Ovary (tissue), 9 donors: ENCODE results near the gene FKBP1B. TPM values are rescaled to one million over a fixed set of nuclear protein-coding genes. Genes with fewer than 3 reads are reported as not detected.
A peak's percentile ranks its signal among the peaks of the same experiment; 100 is the strongest.
"Not testable (repeated sequence)": the region's sequence is repeated elsewhere in the genome, so short reads cannot be mapped to it uniquely, and the experiment has no call there.

Source experiments
- DNase-seq, 5 donors: peaks; one replicate each; pipeline ENCODE4 v3.0.0-alpha.2; 2019 to 2020
- H3K27ac ChIP-seq, 2 donors: fragments of 200-600 bp; one replicate each; pipeline versions ENCODE4 v1.5.1 to v1.8.0; 2019 to 2022
- H3K27me3 ChIP-seq: fragments of 200-600 bp; one replicate; pipeline ENCODE4 v1.8.0; 2022
- H3K36me3 ChIP-seq: fragments of 200-600 bp; sonication (generic); one replicate; pipeline ENCODE4 v1.5.1; 2019
- H3K4me1 ChIP-seq: one replicate; pipeline ENCODE4 v1.8.1; 2013; ENCODE audit warnings: mild to moderate bottlenecking, moderate library complexity; ENCODE audit not compliant: insufficient read depth
- H3K4me3 ChIP-seq: fragments of 200-600 bp; sonication (generic); one replicate; pipeline ENCODE4 v1.5.1; 2017
- H3K9me3 ChIP-seq, 2 donors: fragments of 200-600 bp in 1 of 2; sonication (generic) in 1 of 2; one replicate each; pipeline versions ENCODE4 v1.5.1 to v1.8.1; 2013 to 2019; ENCODE audit warnings: mild to moderate bottlenecking in 1 of 2, moderate library complexity in 1 of 2
- CTCF ChIP-seq, 3 donors: fragments of 450-650 bp in 2 of 3; fragments of 200-600 bp in 1 of 3; IDR thresholded peaks; one replicate each; pipeline versions ENCODE4 v1.5.1 to v1.8.0; 2016 to 2022; ENCODE audit warnings: antibody characterized with exemption in 3 of 3, mild to moderate bottlenecking in 1 of 3
- EP300 ChIP-seq: sonication (generic); formaldehyde crosslinking; IDR thresholded peaks from one replicate; pipeline ENCODE4 v1.6.1; 2017; ENCODE audit warnings: antibody characterized with exemption
- POLR2A ChIP-seq: fragments of 450-650 bp; IDR thresholded peaks from one replicate; pipeline ENCODE4 v1.6.1; 2017; ENCODE audit warnings: antibody characterized with exemption, mild to moderate bottlenecking, moderate library complexity
- WGBS, 3 donors: extraction: QIAGEN DNeasy Blood & Tissue Kit in 1 of 3; methylation state at CpG; one replicate each; pipeline versions ENCODE4 v1.1.5 to v1.1.7; 2013 to 2017; 5-methylcytosine and 5-hydroxymethylcytosine counted together
- intact Hi-C, 4 donors: fragments of 100-400 bp; cut with DNase I; formaldehyde crosslinking; loops; one replicate each; pipeline versions ENCODE4 v1.11.0 to v1.15.1; 2022 to 2023
- polyA plus RNA-seq, 2 donors: library from polyadenylated mRNA; stranded (reverse); fragments of 200-250 nt in 1 of 2; fragments of 350-450 nt in 1 of 2; fragmentation: Illumina TruSeq in 1 of 2; extraction: RNeasy Lipid Tissue Mini Kit (QIAGEN cat#74804) in 1 of 2; gene quantifications; one replicate each; pipeline ENCODE4 v1.2.3, GENCODE V29; 2013 to 2014
- total RNA-seq, 7 donors: library from RNA; depleted of rRNA in 2 of 7; stranded (reverse); fragments of >200 nt in 2 of 7; fragmentation: NEBNext Ultra II Directional in 3 of 7; extraction: Animal tissue kit (Norgen Biotek cat#: 25700) in 3 of 7; gene quantifications; one replicate each; pipeline versions ENCODE4 v1.1.0 to v1.2.4, GENCODE V29; 2016 to 2023
- donor health status: DM: no; HTN: no; CAD: no; lungs with moderate emphysema.
- donor health status: DM: no; HTN: no; CAD: no.
- donor health status: Bipolar disorder and iron deficiency.
- donor health status: DM: yes; HTN: yes; CAD: no.
- donor health status: DM: no; HTN: no; CAD: no.
- donor health status: DM: yes; HTN: yes; CAD: no.

The FKBP1B gene
- total and polyA plus RNA-seq, 9 donors, result 3.9 to 11.0 (median 5.7) TPM

GRCh38 chr2:24038786-24039499 is 10.6 kb upstream of the FKBP1B start:
- H3K4me1 ChIP-seq, result no peaks in the 10 kb centered on the region

GRCh38 chr2:24040511-24040910 is 9.0 kb upstream of the FKBP1B start:
- Histone ChIP-seq H3K27ac (no peak overlapping the region), H3K4me3 (no peak overlapping the region), H3K4me1 (no peaks in the 10 kb centered on the region), H3K36me3 (no peaks in the 10 kb centered on the region), H3K27me3 (no peaks in the 10 kb centered on the region), H3K9me3 (no peaks in the 10 kb centered on the region)
- DNase-seq, result no peak
- WGBS, 3 donors, result 86 to 97% (median 94%) methylated on average over 4 of the region's 4 CpGs
- intact Hi-C loops, result no loop called here
- TF ChIP-seq CTCF (IDR thresholded peaks at IDR 0.05) (no peak), EP300 (no peak), POLR2A (no peak)

More at GRCh38 chr2:24038786-24039499, 10.6 kb upstream of the FKBP1B start:
- WGBS, 3 donors, result 90 to 96% (median 92%) methylated on average over 9 of the region's 9 CpGs
- H3K4me3 ChIP-seq, result no peak overlapping the region
- H3K36me3 ChIP-seq, result no peaks in the 10 kb centered on the region
- intact Hi-C loops, result no loop called here
- TF ChIP-seq POLR2A (no peak), CTCF (IDR thresholded peaks at IDR 0.05) (no peak), EP300 (no peak)
- DNase-seq, result no peak
- no peaks in the 10 kb centered on the region for H3K27me3 ChIP-seq
- H3K9me3 ChIP-seq, result no peaks in the 10 kb centered on the region
- no peak overlapping the region for H3K27ac ChIP-seq

GRCh38 chr2:24043133-24043532 is 6.4 kb upstream of the FKBP1B start:
- H3K4me1 ChIP-seq, H3K9me3 ChIP-seq, intact Hi-C loops, H3K27me3 ChIP-seq, H3K27ac ChIP-seq, DNase-seq, H3K4me3 ChIP-seq, H3K36me3 ChIP-seq: not testable (repeated sequence)
- WGBS, 3 donors, result 92 to 97% (median 95%) methylated on average over 6 of the region's 6 CpGs

GRCh38 chr2:24045511-24046508 is 3.7 kb upstream of the FKBP1B start:
- H3K27me3 ChIP-seq, result no peaks in the 10 kb centered on the region
- H3K4me3 ChIP-seq, result no peak overlapping the region
- 70 to 77% (median 71%) methylated on average over 11 of the region's 11 CpGs for whole genome bisulfite sequencing, 3 donors
- no peaks in the 10 kb centered on the region for H3K9me3 ChIP-seq
- no peak for TF ChIP-seq POLR2A
- no peak for TF ChIP-seq EP300
- TF ChIP-seq CTCF (IDR thresholded peaks at IDR 0.05), result no peak
- intact Hi-C loops, result no loop called here
- no peaks in the 10 kb centered on the region for H3K36me3 ChIP-seq
- peaks cover 4% of the 10 kb centered on the region for H3K4me1 ChIP-seq
- H3K27ac ChIP-seq, result no peak overlapping the region
- DNase-seq, result no peak

GRCh38 chr2:24046599-24046929 is 3.0 kb upstream of the FKBP1B start:
- H3K4me1 ChIP-seq, result peaks cover 4% of the 10 kb centered on the region
- peak overlapping the region; percentile 79 for H3K4me3 ChIP-seq
- H3K36me3 ChIP-seq, result no peaks in the 10 kb centered on the region
- H3K27me3 ChIP-seq, result no peaks in the 10 kb centered on the region
- DNase-seq, result no peak
- H3K27ac ChIP-seq, result no peak overlapping the region
- no peaks in the 10 kb centered on the region for H3K9me3 ChIP-seq
- TF ChIP-seq EP300 (no peak), CTCF (IDR thresholded peaks at IDR 0.05) (no peak), POLR2A (no peak)
- 1 to 3% (median 2%) methylated on average over 2 of the region's 2 CpGs for WGBS, 3 donors
- intact Hi-C loops, result no loop called here
